HS-27A (cell line): ENCODE results near the gene TNFRSF12A.
"Not testable (repeated sequence)": the region's sequence is repeated elsewhere in the genome, so short reads cannot be mapped to it uniquely, and the experiment has no call there.

Source experiments
- DNase-seq: peaks from one replicate; pipeline ENCODE4 v3.0.0-alpha.2; 2012; ENCODE audit warnings: low read depth, missing footprints

The TNFRSF12A gene

GRCh38 chr16:3065742-3066439 lies 45.7 kb downstream of the TNFRSF12A start:
- no peak for DNase-seq

GRCh38 chr16:3066440-3066748 lies 46.2 kb downstream of the TNFRSF12A start:
- DNase-seq, result no peak

DNA sequence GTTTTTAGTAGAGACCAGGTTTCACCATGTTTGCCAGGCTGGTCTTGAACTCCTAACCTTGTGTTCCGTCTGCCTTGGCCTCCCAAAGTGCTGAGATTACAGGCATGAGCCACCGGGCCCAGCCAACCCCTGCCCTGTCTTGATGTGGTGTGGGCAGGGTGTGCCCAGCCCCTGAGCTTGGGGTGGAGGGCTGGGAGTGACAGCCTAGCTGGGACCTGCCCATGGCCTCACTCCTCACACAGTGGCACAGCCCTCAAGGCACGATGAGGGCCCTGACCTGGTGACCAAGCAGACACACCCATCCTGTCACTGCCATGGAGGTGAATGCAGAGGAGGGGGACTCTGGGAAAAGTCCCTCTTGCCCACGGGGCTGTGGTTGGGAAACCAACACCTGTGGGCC lies 48.3 kb downstream of the TNFRSF12A start:
- DNase-seq, result no peak

DNA sequence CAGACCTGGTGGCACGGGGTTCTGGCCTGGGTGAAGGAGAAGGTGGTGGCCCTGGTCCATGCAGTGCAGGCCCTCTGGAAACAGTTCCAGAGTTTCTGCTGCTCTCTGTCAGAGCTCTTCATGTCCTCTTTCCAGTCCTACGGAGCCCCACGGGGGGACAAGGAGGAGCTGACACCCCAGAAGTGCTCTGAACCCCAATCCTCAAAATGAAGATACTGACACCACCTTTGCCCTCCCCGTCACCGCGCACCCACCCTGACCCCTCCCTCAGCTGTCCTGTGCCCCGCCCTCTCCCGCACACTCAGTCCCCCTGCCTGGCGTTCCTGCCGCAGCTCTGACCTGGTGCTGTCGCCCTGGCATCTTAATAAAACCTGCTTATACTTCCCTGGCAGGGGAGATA lies 49.0 kb downstream of the TNFRSF12A start:
- DNase-seq, result not testable (repeated sequence)

DNA sequence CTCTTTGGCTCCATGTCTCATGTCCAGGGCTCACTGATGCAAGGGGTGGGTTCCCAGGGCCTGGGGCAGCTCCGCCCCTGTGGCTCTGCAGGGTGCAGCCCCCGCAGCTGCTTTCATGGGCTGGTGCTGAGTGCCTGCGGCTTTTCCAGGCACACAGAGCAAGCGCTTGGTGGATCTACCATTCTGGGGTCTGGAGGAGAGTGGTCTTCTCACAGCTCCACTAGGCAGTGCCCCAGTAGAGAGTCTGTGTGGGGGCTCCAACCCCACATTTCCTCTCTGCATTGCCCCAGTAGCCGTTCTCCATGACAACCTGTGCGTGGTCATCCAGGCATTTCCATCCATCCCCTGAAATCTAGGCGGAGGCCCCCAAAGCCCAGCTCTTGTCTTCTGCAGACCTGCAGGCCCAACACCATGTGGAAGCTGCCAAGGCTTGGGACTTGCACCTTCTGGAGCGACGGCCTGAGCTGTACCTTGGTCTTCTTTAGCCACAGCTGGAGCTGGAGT lies 50.5 kb downstream of the TNFRSF12A start:
- DNase-seq, result no peak

- no peak for DNase-seq
Measured at GRCh38 chr16:3071655-3072054, 51.5 kb downstream of the TNFRSF12A start.
